A549 (cell line): ENCODE results near the gene PBRM1. TPM values are rescaled to one million over a fixed set of nuclear protein-coding genes. Genes with fewer than 3 reads are reported as not detected.

ENCODE experiments used
- ATAC-seq, 2 experiments: fragments of 200-7000 bp in 1 of 2; fragments of >200 bp in 1 of 2; cut with Nextera tagmentation in 1 of 2; cut with Tn5 transposase in 1 of 2; 3 replicates each; pipeline versions ENCODE4 v1.8.0 to v1.9.1; 2018 to 2020; ENCODE audit warnings: mild to moderate bottlenecking in 1 of 2, moderate library complexity in 1 of 2
- CTCF ChIA-PET: fragments of 300-600 bp; sonication (Branson Sonifier 250); formaldehyde crosslinking; extraction: SDS; loops from one replicate; lab custom pipeline; 2021; ENCODE audit warnings: antibody characterized with exemption, inconsistent platforms; lab: Yijun Ruan, JAX
- POLR2A ChIA-PET: fragments of 350-600 bp; formaldehyde crosslinking; extraction: SDS; loops from one replicate; lab custom pipeline; 2021; ENCODE audit warnings: antibody characterized with exemption, inconsistent platforms; lab: Yijun Ruan, JAX
- DNase-seq, 2 experiments: peaks; one replicate each; pipeline versions ENCODE4 v3.0.0 to v3.0.0-alpha.2; 2011 to 2016; ENCODE audit warnings: low read depth in 1 of 2, low spot score in 1 of 2
- FAIRE-seq: peaks from 2 replicates; lab custom pipeline; 2011; peaks lifted over from hg19 to GRCh38; lab: Jason Lieb, UNC
- H3K27ac ChIP-seq, 2 experiments: fragments of >200 bp; sonication (Bioruptor Twin); formaldehyde crosslinking; 3 replicates each; pipeline ENCODE4 v1.5.1; 2016 to 2017
- H3K4me1 ChIP-seq: fragments of >200 bp; sonication (Bioruptor Twin); formaldehyde crosslinking; 3 replicates; pipeline ENCODE4 v1.6.1; 2016
- H3K4me2 ChIP-seq: fragments of >200 bp; sonication (Bioruptor Twin); formaldehyde crosslinking; 3 replicates; pipeline ENCODE4 v1.6.1; 2016
- H3K4me3 ChIP-seq: fragments of >200 bp; sonication (Bioruptor Twin); formaldehyde crosslinking; 3 replicates; pipeline ENCODE4 v1.5.1; 2016
- H3K9me3 ChIP-seq: fragments of >200 bp; sonication (Bioruptor Twin); formaldehyde crosslinking; 3 replicates; pipeline ENCODE4 v1.6.1; 2016
- ATOH8 ChIP-seq: fragments of 250-450 bp; sonication (Bioruptor Pico); IDR thresholded peaks from 2 replicates; pipeline ENCODE4 v1.5.0; 2020; ENCODE audit warnings: low read depth, mild to moderate bottlenecking, moderate library complexity
- CBX2 ChIP-seq: fragments of 200-600 bp; sonication (generic); IDR thresholded peaks from 2 replicates; pipeline ENCODE4 v1.6.1; 2016; ENCODE audit warnings: low read depth, mild to moderate bottlenecking, borderline replicate concordance
- CEBPB ChIP-seq, 2 experiments: fragments of >200 bp in 1 of 2; sonication (Bioruptor Twin) in 1 of 2; formaldehyde crosslinking in 1 of 2; IDR thresholded peaks; 2 replicates each; pipeline ENCODE4 v1.6.1; 2012 to 2016
- CTCF ChIP-seq: fragments of >200 bp; sonication (Bioruptor Twin); formaldehyde crosslinking; IDR thresholded peaks from 3 replicates; pipeline ENCODE4 v1.5.1; 2016
- EHF ChIP-seq: fragments of 250-450 bp; sonication (Bioruptor Pico); IDR thresholded peaks from 2 replicates; pipeline ENCODE4 v1.5.0; 2020; ENCODE audit warnings: mild to moderate bottlenecking
- ESRRA ChIP-seq: fragments of 150-350 bp; IDR thresholded peaks from 2 replicates; pipeline ENCODE4 v1.6.1; 2014; ENCODE audit warnings: mild to moderate bottlenecking, low read length, borderline replicate concordance
- FOSB ChIP-seq: fragments of 250-450 bp; sonication (Bioruptor Pico); IDR thresholded peaks from 2 replicates; pipeline ENCODE4 v1.5.0; 2020; ENCODE audit warnings: mild to moderate bottlenecking, moderate library complexity
- HDAC2 ChIP-seq: fragments of 200-600 bp; sonication (generic); IDR thresholded peaks from 2 replicates; pipeline ENCODE4 v1.6.1; 2016
- HOXB13 ChIP-seq: fragments of 250-450 bp; sonication (Bioruptor Pico); IDR thresholded peaks from 2 replicates; pipeline ENCODE4 v1.5.0; 2020; ENCODE audit warnings: low read depth, mild to moderate bottlenecking, moderate library complexity
- JUNB ChIP-seq: fragments of >200 bp; sonication (Bioruptor Twin); formaldehyde crosslinking; IDR thresholded peaks from 2 replicates; pipeline ENCODE4 v1.6.1; 2016
- KDM1A ChIP-seq: fragments of 200-600 bp; sonication (generic); IDR thresholded peaks from 2 replicates; pipeline ENCODE4 v1.6.1; 2016; ENCODE audit warnings: low read depth, mild to moderate bottlenecking
- NPAS2 ChIP-seq: fragments of 250-450 bp; sonication (Bioruptor Pico); IDR thresholded peaks from 2 replicates; pipeline ENCODE4 v1.8.0; 2022; ENCODE audit warnings: mild to moderate bottlenecking, moderate library complexity, borderline replicate concordance
- POLR2AphosphoS2 ChIP-seq: conservative IDR thresholded peaks from 2 replicates; pipeline ENCODE4 v1.6.1; 2012; ENCODE audit warnings: low read length, improper control_type of control experiment, inconsistent platforms
- RARB ChIP-seq: fragments of 250-450 bp; sonication (Bioruptor Pico); IDR thresholded peaks from 2 replicates; pipeline ENCODE4 v1.8.0; 2021; ENCODE audit warnings: mild to moderate bottlenecking, moderate library complexity
- REST ChIP-seq: fragments of 200-600 bp; sonication (generic); IDR thresholded peaks from 2 replicates; pipeline ENCODE4 v1.6.1; 2016; ENCODE audit warnings: antibody characterized with exemption, mild to moderate bottlenecking, moderate library complexity
- SMC3 ChIP-seq: fragments of >200 bp; sonication (Bioruptor Twin); formaldehyde crosslinking; IDR thresholded peaks from 3 replicates; pipeline ENCODE4 v1.6.1; 2018; ENCODE audit warnings: inconsistent platforms
- TP53 ChIP-seq: fragments of 250-450 bp; sonication (Bioruptor Pico); IDR thresholded peaks from 2 replicates; pipeline ENCODE4 v1.5.0; 2021; ENCODE audit warnings: mild to moderate bottlenecking, moderate library complexity
- ZC3H11A ChIP-seq: fragments of 450-650 bp; IDR thresholded peaks from 2 replicates; pipeline ENCODE4 v1.6.1; 2014; ENCODE audit warnings: antibody characterized with exemption, mild to moderate bottlenecking
- WGBS: methylation state at CpG from one replicate; pipeline ENCODE4 v1.1.6; 2017; ENCODE audit errors: missing lambda C conversion rate; 5-methylcytosine and 5-hydroxymethylcytosine counted together
- polyA plus RNA-seq, 4 experiments: library from polyadenylated mRNA; depleted of rRNA in 3 of 4; stranded (reverse); fragments of >200 nt; fragmentation: RNase III in 1 of 4; extraction: RNeasy Plus Mini Kit Qiagen cat#74134 plus additional on column Dnase treatment in 1 of 4; gene quantifications; 2 replicates in 3 of 4; 3 replicates in 1 of 4; pipeline ENCODE4 v1.2.3, GENCODE V29; 2011 to 2017
- TF ChIP-seq, protein P1 (sequence below): fragments of 250-450 bp; sonication (Bioruptor Pico); IDR thresholded peaks from 2 replicates; pipeline ENCODE4 v1.5.0; 2021; ENCODE audit warnings: mild to moderate bottlenecking, moderate library complexity, borderline replicate concordance
- TF ChIP-seq, protein P2 (sequence below): IDR thresholded peaks from 2 replicates; pipeline ENCODE4 v1.6.1; 2012

The PBRM1 gene
- polyA plus RNA-seq, 2 of the 4 experiments (the other 2 are of a cell fraction): 15.0 to 21.6 TPM

- H3K9me3 ChIP-seq: no peaks in the 10 kb centered on the region
- TF ChIP-seq CBX2 (no peak), HDAC2 (no peak), SMC3 (no peak), CEBPB (IDR thresholded peaks at IDR 0.05) (no peak), HOXB13 (CRISPR knock-in tag) (no peak), FOSB (no peak), ATOH8 (no peak), TP53 (CRISPR knock-in tag) (no peak), NPAS2 (CRISPR knock-in tag) (no peak), REST (no peak), KDM1A (no peak)
- TF ChIP-seq, protein P1, sequence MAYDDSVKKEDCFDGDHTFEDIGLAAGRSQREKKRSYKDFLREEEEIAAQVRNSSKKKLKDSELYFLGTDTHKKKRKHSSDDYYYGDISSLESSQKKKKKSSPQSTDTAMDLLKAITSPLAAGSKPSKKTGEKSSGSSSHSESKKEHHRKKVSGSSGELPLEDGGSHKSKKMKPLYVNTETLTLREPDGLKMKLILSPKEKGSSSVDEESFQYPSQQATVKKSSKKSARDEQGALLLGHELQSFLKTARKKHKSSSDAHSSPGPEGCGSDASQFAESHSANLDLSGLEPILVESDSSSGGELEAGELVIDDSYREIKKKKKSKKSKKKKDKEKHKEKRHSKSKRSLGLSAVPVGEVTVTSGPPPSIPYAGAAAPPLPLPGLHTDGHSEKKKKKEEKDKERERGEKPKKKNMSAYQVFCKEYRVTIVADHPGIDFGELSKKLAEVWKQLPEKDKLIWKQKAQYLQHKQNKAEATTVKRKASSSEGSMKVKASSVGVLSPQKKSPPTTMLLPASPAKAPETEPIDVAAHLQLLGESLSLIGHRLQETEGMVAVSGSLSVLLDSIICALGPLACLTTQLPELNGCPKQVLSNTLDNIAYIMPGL (CRISPR knock-in tag): no peak
- ChIA-PET CTCF (interaction anchor here (1.0 kb wide), 1 partner anchor 49 kb away, joined by 3 read pairs; no protein-coding TSS in a partner anchor), POLR2A (no interaction called here)
- FAIRE-seq (no peak), ATAC-seq (no peak), DNase-seq (no peak)
- no peak overlapping the region for H3K4me2 ChIP-seq
- H3K27ac ChIP-seq: no peak overlapping the region
- H3K4me3 ChIP-seq: no peak overlapping the region
- WGBS: 79% methylated on average over 7 of the region's 20 CpGs
- H3K4me1 ChIP-seq: no peaks in the 10 kb centered on the region
Observed at GRCh38 chr3:52520716-52521487, 164.8 kb downstream of the PBRM1 start.

DNA sequence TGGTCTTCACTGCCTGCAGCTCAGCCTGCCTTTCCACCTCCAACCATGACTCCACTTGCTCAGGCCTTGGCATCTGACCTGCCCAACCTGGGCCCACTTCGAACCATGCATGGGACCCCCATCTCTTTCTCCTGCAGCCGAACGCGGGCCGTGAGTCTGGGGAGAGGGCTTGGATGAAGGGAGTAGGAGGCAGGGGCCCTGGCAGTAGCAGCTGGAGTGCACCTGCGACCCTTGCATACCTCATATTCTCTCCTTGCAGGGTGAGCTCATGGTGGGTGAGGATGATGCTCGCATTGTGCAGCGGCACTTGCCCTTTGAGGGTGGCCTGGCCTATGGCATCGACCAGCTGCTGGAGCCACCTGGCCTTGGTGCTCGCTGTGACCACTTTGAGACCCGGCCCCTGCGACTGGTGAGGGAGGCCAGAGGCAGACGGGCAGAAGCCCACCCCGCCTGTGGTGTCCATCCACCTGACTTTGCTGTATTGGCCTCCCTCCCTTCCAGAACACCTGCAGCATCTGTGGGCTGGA, 165.5 kb downstream of the PBRM1 start:
- ChIA-PET POLR2A (no interaction called here), CTCF (interaction anchor here (0.7 to 1.0 kb wide), 2 partner anchors 9 to 48 kb away, joined by 3 read pairs; no protein-coding TSS in a partner anchor)
- no peak overlapping the region for H3K4me2 ChIP-seq
- H3K4me1 ChIP-seq: no peaks in the 10 kb centered on the region
- 86% methylated on average over 8 of the region's 14 CpGs for WGBS
- H3K27ac ChIP-seq: no peak overlapping the region
- TF ChIP-seq JUNB: no peak
- TF ChIP-seq CTCF: no peak
- no peak for TF ChIP-seq ESRRA
- no peak for TF ChIP-seq EHF (CRISPR knock-in tag)
- TF ChIP-seq CBX2: no peak
- TF ChIP-seq POLR2AphosphoS2: no peak
- TF ChIP-seq, protein P2, sequence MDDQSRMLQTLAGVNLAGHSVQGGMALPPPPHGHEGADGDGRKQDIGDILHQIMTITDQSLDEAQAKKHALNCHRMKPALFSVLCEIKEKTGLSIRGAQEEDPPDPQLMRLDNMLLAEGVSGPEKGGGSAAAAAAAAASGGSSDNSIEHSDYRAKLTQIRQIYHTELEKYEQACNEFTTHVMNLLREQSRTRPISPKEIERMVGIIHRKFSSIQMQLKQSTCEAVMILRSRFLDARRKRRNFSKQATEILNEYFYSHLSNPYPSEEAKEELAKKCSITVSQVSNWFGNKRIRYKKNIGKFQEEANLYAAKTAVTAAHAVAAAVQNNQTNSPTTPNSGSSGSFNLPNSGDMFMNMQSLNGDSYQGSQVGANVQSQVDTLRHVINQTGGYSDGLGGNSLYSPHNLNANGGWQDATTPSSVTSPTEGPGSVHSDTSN: no peak
- TF ChIP-seq RARB (CRISPR knock-in tag): no peak
- TF ChIP-seq ZC3H11A: no peak
- no peak for TF ChIP-seq HDAC2
- FAIRE-seq (no peak), DNase-seq (no peak), ATAC-seq (no peak)
- H3K9me3 ChIP-seq: no peaks in the 10 kb centered on the region
- no peak overlapping the region for H3K4me3 ChIP-seq
